GM23248 (cell line): Measurements from ENCODE around the gene COL26A1.
"Not testable (repeated sequence)": the region's sequence is repeated elsewhere in the genome, so short reads cannot be mapped to it uniquely, and the experiment has no call there.

Experiments used
- EZH2 ChIP-seq: fragments of 200-600 bp; sonication (generic); IDR thresholded peaks from 2 replicates; pipeline ENCODE4 v1.6.1; 2018; ENCODE audit warnings: antibody characterized with exemption, mild to moderate bottlenecking; ENCODE audit not compliant: insufficient read depth, poor library complexity, severe bottlenecking
- EZH2phosphoT487 ChIP-seq: fragments of 200-600 bp; sonication (generic); IDR thresholded peaks from 2 replicates; pipeline ENCODE4 v1.6.1; 2018; ENCODE audit warnings: antibody characterized with exemption, moderate library complexity, mild to moderate bottlenecking, low read depth; ENCODE audit not compliant: insufficient read depth

DNA sequence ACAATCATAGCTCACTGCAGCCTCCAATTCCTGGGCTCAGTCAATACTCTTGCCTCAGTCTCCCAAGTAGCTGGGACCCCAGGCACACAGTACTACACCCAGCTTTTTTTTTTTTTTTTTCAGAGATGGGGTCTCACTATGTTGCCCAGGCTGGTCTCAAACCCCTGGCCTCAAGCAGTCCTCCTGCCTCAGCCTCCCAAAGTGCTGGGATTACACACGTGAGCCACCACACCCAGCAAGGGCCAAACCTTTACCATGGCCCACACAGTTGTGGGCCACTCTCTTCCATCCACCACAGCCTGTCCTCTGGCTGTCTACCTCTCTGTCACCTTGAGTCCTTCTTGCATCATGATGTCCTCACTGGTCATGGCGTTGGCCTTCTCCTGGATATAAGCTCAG, 242.3 kb downstream of the COL26A1 start:
- not testable (repeated sequence) for TF ChIP-seq EZH2, EZH2phosphoT487
